Hematopoietic multipotent progenitor cell treated with erythropoietin and hydrocortisone succinate and interleukin-3 and kit ligand, for 6 days (in vitro differentiated cells): ENCODE results near the gene CAMK2A.
A peak's percentile ranks its signal among the peaks of the same experiment; 100 is the strongest.

ENCODE experiments used
- DNase-seq: peaks from one replicate; pipeline ENCODE4 v3.0.0-alpha.2; 2015

CAMK2A gene

DNA sequence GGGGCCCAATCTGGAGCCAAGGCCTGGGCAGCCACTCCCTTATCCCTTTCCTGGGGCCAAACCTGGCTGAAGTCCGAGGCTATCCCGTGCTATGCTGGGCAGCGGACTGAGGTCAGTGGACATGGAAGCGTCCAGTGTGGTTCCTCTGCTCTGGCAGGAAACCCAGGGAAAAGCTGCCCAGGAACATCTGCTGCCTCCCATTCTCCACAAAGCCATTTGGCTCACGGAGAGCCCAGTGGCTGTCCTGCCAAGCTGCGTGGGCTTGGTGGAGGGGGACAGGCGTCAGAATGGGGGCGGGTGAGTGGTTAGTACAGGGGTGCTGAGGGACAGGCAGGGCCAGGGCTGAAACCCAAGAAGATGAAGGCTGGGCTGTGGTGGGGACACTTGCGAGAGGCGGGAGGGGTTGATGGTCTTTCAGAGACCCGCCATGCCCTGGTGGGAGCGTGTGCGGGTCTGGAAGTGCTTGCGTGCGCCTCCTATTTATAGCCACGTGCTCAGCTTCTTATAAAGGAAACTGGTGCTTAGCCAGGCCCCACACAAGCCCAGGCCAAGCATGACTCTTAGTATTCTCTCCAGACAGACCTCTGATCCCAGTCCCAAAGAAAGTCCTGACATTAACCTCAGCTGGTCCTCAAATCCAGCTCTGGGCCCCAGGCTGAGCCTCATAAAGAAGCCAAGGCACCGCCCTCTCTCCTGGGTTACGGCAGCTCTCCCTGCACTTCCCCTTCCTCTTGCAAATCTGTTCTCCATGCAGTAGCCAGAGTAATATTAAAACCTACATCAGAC lies 109.1 kb downstream of the CAMK2A start:
- no peak for DNase-seq

GRCh38 chr5:150179019-150179620 lies 110.5 kb downstream of the CAMK2A start:
- DNase-seq: no peak

GRCh38 chr5:150178262-150178661 lies 111.3 kb downstream of the CAMK2A start:
- no peak for DNase-seq

DNA sequence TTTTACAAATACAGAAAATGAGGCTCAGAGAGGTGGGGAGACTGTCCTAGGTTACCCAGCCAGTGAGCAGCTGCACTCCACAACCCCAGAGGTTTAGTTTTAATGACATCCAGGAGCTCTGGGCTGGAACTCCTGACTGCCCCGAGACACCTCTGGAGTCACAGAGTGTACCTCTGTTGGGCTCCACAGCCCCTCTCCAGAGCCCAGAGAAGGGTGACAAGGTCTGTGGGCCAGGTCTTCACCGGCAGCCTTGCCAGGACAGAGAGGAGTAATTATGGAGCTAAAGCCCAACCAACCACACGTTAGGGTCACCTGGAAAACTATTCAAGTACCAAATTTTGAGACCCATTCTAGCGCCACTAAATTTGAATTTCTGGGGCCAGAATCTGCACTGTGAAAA lies 111.9 kb downstream of the CAMK2A start:
- DNase-seq: no peak

DNA sequence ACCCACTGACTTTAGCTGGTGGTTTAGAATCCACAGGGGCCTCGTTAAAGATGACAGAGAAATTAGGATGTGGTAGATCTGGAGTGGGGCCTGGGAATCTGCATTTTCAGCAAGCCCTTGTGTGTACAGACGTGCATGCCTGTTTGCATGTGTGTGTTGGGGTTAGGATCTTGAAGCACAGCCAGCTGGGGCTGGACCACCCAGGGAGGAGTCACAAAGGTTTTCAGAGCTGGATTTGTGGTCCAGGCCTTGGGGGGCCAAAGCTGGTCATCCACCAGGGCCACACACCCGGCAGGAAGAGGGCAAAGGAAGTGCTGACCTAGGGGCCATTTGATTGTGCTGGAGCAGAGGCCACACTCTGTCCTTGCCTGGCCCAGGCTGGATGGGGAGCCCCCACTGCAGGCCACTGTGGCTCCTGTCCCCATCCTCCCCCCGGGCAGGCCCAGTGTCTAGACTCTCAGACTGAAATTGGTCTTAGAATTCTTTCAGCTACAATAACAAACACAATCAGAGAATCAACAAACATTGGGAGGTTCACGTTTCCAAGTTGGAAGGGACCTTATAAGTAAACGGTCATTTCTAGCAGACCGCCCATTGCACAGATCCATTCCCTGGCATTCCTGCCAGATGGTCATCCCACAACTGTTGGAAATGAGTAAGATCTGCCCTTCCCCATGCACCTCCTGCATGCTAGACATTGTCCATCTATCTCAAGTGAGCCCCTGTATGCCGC lies 112.7 kb downstream of the CAMK2A start:
- DNase-seq: no peak

DNA sequence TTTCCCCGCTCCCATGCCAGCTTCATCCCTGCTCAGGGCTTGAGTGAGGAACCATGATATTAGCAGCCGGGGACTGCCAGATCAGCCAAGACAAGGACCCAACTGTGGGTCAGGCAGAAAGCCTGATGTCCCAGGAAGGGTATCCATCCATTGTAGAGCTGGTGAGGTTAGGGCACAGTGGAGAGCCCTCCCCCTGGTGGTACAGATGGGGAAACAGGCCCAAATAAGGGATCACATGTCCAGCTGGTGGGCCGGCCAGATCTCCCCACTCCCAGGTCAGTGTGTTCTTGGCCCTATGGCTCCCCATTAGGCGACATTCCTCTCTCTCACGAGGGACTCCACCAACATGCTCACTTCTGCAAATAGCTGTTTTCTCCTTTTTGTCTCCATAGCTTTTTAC lies 114.0 kb downstream of the CAMK2A start:
- DNase-seq: peak; percentile 64

GRCh38 chr5:150175076-150175475 lies 114.5 kb downstream of the CAMK2A start:
- DNase-seq: no peak

GRCh38 chr5:150174285-150174684 lies 115.3 kb downstream of the CAMK2A start:
- DNase-seq: no peak

- DNase-seq: no peak
Measured at GRCh38 chr5:150173161-150173560, 116.4 kb downstream of the CAMK2A start.

DNA sequence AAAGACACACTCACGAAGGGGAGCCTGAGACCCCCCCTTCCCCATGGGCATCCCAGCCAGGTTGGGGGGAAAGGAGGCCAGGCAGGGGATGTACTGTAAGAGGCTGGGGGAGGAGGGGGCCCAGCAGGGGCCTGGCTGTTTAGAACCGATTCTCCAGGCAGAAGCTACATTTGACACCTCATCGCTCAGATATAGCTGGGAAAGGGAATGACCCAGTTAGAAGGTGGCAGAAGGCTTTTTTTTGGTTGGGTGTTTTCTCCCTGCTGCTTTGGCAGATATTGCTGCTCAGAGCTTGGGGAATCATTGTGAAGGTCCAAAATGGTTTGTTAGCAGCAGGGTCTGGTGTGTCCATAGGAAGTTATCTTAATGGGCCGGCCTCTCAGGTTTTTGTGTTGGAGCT lies 117.0 kb downstream of the CAMK2A start:
- no peak for DNase-seq

- DNase-seq: peak; percentile 70
Measured at GRCh38 chr5:150172145-150172544, 117.4 kb downstream of the CAMK2A start.
